Effector CD8-positive, alpha-beta T cell (primary cell): Measurements from ENCODE around the gene EID2.

Source experiments
- DNase-seq: peaks from one replicate; lab custom pipeline; 2025; lab: John Stamatoyannopoulos, UW

Gene EID2

DNA sequence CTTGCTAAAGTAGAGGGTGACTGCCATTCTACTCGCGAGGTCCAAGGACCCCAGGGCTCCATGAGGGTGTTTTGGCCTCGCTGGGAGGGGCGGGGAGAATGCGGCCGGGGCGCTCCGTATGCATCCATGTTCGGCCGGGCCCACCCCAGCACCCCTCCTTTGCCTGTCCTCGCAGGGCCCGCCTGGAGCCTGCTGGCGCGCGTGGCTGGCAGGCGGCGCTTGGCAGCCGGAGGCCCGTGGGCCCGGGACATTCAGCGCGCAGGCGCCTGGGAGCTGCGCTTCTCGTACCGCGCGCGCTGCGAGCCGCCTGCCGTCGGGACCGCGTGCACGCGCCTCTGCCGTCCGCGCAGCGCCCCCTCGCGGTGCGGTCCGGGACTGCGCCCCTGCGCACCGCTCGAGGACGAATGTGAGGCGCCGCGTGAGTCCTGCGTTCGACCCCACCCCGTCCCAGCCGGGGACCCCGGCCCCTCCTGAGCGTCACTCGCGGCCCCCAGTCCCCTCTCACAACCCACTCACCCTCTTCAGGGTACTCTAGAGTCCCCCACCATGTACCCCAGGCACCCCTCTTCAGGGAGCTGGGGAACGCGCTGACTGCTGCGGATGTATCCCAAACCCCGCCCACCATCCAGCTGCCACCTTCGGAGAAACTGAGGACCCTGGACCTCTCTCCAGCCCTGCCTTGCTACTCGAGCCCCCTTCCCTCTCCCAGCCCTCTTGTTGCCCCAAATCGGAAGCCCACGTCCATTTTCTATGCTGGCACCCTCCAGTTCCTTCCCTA is 37.1 kb downstream of the EID2 start:
- peak; percentile 58 for DNase-seq

DNA sequence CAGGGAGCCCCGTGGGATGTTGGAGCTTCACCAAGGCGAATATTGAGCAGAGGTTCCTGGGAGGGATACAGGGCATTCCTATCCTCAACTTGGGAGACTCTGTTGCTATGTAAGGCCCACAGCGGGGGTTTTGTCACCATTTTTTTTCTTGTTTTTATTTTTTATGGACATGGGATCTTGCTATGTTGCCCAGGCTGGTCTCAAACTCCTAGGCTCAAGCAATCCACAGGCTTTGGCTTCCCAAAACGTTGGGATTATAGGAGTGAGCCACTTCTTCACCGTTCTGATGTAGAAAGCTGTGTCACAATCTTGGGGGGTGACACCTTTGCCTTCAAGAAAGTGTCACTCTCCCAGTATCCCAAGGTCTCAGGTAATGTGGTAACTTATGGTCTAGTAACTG is 38.6 kb downstream of the EID2 start:
- DNase-seq = no peak

DNA sequence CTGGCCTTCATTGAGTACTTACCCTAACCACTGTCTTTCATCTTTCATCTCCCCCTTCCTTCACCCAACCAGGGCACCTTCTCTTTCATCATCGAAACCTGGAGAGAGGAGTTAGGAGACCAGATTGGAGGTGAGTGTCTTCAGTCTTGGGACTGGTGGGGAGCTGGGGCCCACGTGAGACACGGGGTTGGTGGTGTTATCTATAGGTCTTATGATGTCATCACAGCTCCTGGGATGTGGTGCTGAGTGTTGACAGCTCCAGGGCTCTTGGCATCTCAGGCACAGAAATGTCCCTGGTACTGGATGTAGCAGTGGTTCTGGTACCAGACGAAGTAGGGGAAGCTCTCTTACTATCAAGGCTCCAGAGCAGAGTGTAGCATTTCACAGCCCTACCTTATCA is 39.4 kb downstream of the EID2 start:
- no peak for DNase-seq

GRCh38 chr19:39499932-39500331 is 40.0 kb downstream of the EID2 start:
- no peak for DNase-seq

- no peak for DNase-seq
Measured at GRCh38 chr19:39498798-39499642, 40.9 kb downstream of the EID2 start, which contains the start of gene DLL3. Gene DLL3 (plus strand): TSS chr19:39498947. CDS start chr19:39498975, 28 bp downstream.

DNA sequence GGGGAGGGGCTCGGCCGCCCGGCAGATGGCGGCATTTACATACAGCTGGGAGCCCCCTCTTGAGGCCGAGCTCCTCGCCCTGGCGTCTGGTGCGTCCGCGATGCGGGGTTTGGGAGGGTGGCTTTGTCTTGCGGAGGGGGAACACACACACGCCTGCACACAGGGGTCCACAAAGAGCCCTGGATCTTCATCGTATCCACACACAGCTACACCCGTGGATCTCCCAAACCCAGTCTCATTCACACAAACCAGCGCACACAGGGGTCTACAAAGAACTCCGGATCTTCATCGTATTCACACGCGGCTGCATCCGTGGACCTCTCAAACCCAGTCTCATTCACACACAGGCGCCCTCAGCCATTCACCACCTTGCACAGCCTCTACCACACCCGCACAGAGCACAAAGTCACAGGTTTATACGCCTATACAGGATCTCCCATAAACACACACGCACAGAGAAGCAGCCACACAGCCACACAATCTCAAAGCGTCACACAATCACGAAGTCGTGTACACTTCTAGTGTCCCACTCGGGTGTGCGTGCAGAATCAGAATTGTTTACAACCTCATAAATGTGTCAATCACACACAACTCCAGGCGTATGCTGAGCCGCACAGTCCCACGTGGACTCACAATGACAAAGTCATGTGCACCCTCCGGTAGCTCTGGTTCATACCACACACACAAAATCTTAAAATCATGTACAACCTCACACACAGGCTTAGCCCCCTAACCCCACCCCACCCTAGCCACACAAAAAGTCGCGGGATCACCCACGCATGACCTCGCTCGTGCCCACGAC is 41.8 kb downstream of the EID2 start:
- DNase-seq = no peak

DNA sequence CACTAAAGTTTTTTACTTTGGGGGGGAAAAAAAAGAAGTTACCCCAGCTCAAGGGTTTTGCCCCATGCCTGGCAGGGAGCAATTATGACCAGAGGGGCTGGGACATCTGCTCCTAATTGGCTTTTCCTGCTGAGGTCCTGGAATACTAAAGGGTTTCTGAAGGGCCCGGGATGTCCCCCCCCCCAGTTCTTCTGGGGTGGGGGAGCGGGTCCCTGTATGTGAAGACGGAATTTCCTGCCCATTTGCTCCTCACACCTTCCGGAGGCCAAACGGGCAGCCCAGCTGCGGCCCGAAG is 42.3 kb downstream of the EID2 start:
- DNase-seq = no peak

DNA sequence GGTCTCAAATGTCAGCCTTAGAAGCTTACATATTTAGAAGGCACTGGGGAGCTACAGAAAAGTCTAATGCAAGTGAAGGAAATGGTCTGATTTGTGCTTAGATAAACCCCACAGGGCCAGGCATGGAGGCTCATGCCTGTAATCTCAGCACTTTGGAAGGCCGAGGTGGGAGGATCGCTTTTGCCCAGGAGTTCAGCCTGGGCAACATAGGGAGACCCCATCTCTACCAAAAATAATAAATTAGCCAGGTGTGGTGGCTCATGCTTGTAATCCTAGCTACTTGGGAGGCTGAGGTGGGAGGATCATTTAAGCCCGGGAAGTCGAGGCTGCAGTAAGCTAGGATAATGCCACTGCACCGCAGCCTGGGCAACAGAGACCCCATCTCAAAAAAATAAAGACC is 43.9 kb downstream of the EID2 start:
- DNase-seq = no peak

DNA sequence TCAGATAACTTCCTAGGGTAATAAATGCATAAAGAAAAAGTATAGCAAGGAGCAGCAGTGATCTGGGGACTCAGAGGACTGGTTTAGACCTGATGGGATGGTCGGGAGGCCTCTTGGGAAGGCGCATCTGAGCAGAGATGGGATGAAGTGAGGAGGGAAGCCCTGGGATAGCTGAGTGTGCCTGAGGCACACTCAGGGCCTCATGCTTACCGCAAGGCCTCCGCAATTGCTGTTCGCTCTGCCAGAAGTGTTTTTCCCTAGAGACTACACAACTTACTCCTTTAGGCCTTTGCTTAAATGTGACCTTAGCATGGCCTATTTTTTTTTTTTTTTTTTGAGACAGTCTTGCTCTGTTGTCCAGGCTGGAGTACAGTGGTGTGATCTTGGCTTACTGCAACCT is 45.3 kb downstream of the EID2 start:
- DNase-seq = no peak

- no peak for DNase-seq
Measured at GRCh38 chr19:39492788-39493187, 47.2 kb downstream of the EID2 start.

GRCh38 chr19:39492225-39492624 is 47.7 kb downstream of the EID2 start:
- no peak for DNase-seq

- DNase-seq = no peak
Measured at GRCh38 chr19:39489756-39490155, 50.2 kb downstream of the EID2 start.
